ENCODE measurements around the gene FGF14.

DNA sequence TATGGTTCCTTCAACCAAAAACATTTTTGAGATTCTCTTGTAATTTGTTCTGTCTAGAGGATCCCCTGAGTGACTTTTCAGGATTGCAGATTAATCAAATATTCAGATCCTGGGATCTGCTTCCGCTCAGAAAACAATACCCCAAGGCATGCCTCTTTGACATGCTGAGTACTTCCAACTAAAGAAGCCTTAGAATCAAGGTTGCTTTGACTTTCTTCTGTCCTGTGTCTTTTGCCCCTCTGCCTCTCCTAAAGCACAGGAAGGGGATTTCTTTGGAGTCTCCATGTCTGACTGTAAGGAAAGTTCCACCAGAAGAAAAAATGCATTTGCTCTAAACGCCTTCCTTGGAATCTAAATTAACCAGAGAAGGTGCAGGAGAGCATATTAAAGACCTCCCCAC lies 431.5 kb downstream of the FGF14 start:
- no peak for TF ChIP-seq EZH2phosphoT487 (IDR thresholded peaks at IDR 0.05)
- TF ChIP-seq EZH2 (IDR thresholded peaks at IDR 0.05): no peak

Data from neural progenitor cell (in vitro differentiated cells).